ENCODE results near the gene HDAC9. TPM values are rescaled to one million over a fixed set of nuclear protein-coding genes. Genes with fewer than 3 reads are reported as not detected.

The HDAC9 gene
- polyA plus RNA-seq, 3 donors = 41.7 to 51.2 (median 44.2) TPM

- DNase-seq = peak; percentile 36 to 55 (median 43)
- TF ChIP-seq CTCF (IDR thresholded peaks at IDR 0.05) = no peak
- no CpG with 5 or more reads among the region's 2 CpGs for WGBS (ENCODE audit: insufficient coverage)
- H2AFZ ChIP-seq (ENCODE audit: insufficient read depth, low read depth, low read length, poor library complexity, severe bottlenecking) = no peak overlapping the region
- peaks cover 12 to 23% of the 10 kb centered on the region in 2 donors for H3K4me1 ChIP-seq (ENCODE audit: control insufficient read depth in 1 of 2, insufficient read depth in 2 of 2, low read length in 2 of 2)
- Mint-ChIP-seq H3K27me3 (ENCODE audit: low read depth in 3 of 3) (peaks cover 0 to 3% (median 0%) of the 10 kb centered on the region in 3 donors), H3K27ac (peak overlapping the region in 5 of 7 donors; percentile 15 to 81 (median 61)), H3K4me3 (peak overlapping the region in 1 of 2 donors; percentile 39), H3K4me1 (peaks cover 25% of the 10 kb centered on the region), H3K36me3 (peaks cover 7% of the 10 kb centered on the region in 2 donors), H3K9me3 (no peaks in the 10 kb centered on the region)
- H3K9me3 ChIP-seq (replicated peaks in 1 of 2; ENCODE audit: control insufficient read depth in 1 of 2, insufficient read depth in 1 of 2, low read length in 2 of 2) = no peaks in the 10 kb centered on the region
- H4K20me1 ChIP-seq (ENCODE audit: insufficient read depth, low read length) = peaks cover 9% of the 10 kb centered on the region
- peaks cover 11% of the 10 kb centered on the region for H3K79me2 ChIP-seq (ENCODE audit: insufficient read depth, low read length)
- H3K27me3 ChIP-seq (ENCODE audit: control insufficient read depth in 2 of 2, insufficient read depth in 2 of 2, low read length in 2 of 2) = no peaks in the 10 kb centered on the region
- intact Hi-C loops (cut with micrococcal nuclease) = no loop called here
- H3K36me3 ChIP-seq (replicated peaks in 1 of 2; ENCODE audit: control insufficient read depth in 1 of 2, insufficient read depth in 2 of 2, low read length in 2 of 2) = no peaks in the 10 kb centered on the region
- H3K27ac ChIP-seq (ENCODE audit: low read depth in 1 of 2, low read length in 2 of 2) = peak overlapping the region in 1 of 2 donors; percentile 59
- no peak overlapping the region for H3K9ac ChIP-seq (ENCODE audit: insufficient read depth, low read length, poor library complexity, severe bottlenecking)
- H3K4me3 ChIP-seq (replicated peaks in 1 of 3; ENCODE audit: low read depth in 2 of 3, low read length in 3 of 3) = peak overlapping the region in 1 of 3 experiments; percentile 33
- peak overlapping the region; percentile 52 for H3K4me2 ChIP-seq (replicated peaks; ENCODE audit: extremely low read depth, low read length, poor library complexity, severe bottlenecking)
Observed at GRCh38 chr7:18552316-18552916, 56.9 kb downstream of the HDAC9 start.

GRCh38 chr7:18552943-18553604 lies 57.5 kb downstream of the HDAC9 start:
- Mint-ChIP-seq H3K36me3 (peaks cover 4 to 5% of the 10 kb centered on the region in 2 donors), H3K9me3 (no peaks in the 10 kb centered on the region), H3K27me3 (ENCODE audit: low read depth in 3 of 3) (peaks cover 0 to 3% (median 0%) of the 10 kb centered on the region in 3 donors), H3K4me1 (peaks cover 25% of the 10 kb centered on the region), H3K4me3 (peak overlapping the region in 1 of 2 donors; percentile 39), H3K27ac (peak overlapping the region; percentile 15 to 81 (median 61))
- no peak for TF ChIP-seq CTCF (IDR thresholded peaks at IDR 0.05)
- H3K4me3 ChIP-seq (replicated peaks in 1 of 3; ENCODE audit: low read depth in 2 of 3, low read length in 3 of 3) = peak overlapping the region in 1 of 3 experiments; percentile 33
- H3K4me1 ChIP-seq (ENCODE audit: control insufficient read depth in 1 of 2, insufficient read depth in 2 of 2, low read length in 2 of 2) = peaks cover 12 to 23% of the 10 kb centered on the region in 2 donors
- peaks cover 11% of the 10 kb centered on the region for H3K79me2 ChIP-seq (ENCODE audit: insufficient read depth, low read length)
- intact Hi-C loops (cut with micrococcal nuclease) = no loop called here
- 67% methylated on average over 1 of the region's 8 CpGs for WGBS (ENCODE audit: insufficient coverage)
- no peak overlapping the region for H2AFZ ChIP-seq (ENCODE audit: insufficient read depth, low read depth, low read length, poor library complexity, severe bottlenecking)
- H4K20me1 ChIP-seq (ENCODE audit: insufficient read depth, low read length) = peaks cover 11% of the 10 kb centered on the region
- H3K36me3 ChIP-seq (replicated peaks in 1 of 2; ENCODE audit: control insufficient read depth in 1 of 2, insufficient read depth in 2 of 2, low read length in 2 of 2) = no peaks in the 10 kb centered on the region
- H3K27me3 ChIP-seq (ENCODE audit: control insufficient read depth in 2 of 2, insufficient read depth in 2 of 2, low read length in 2 of 2) = no peaks in the 10 kb centered on the region
- H3K9me3 ChIP-seq (replicated peaks in 1 of 2; ENCODE audit: control insufficient read depth in 1 of 2, insufficient read depth in 1 of 2, low read length in 2 of 2) = no peaks in the 10 kb centered on the region
- peak overlapping the region; percentile 19 for H3K9ac ChIP-seq (ENCODE audit: insufficient read depth, low read length, poor library complexity, severe bottlenecking)
- peak overlapping the region; percentile 52 for H3K4me2 ChIP-seq (replicated peaks; ENCODE audit: extremely low read depth, low read length, poor library complexity, severe bottlenecking)
- peak overlapping the region; percentile 20 to 59 for H3K27ac ChIP-seq (ENCODE audit: low read depth in 1 of 2, low read length in 2 of 2)
- DNase-seq = peak in 1 of 3 donors; percentile 7
